Mucosa of stomach (tissue), 1 donor: ENCODE measurements around the gene TSSC4.

Experiments used
- H3K27me3 ChIP-seq: one replicate; pipeline ENCODE4 v1.7.0; 2013; ENCODE audit warnings: mild to moderate bottlenecking, low read length; ENCODE audit not compliant: control insufficient read depth, insufficient read depth
- H3K36me3 ChIP-seq: one replicate; pipeline ENCODE4 v1.7.0; 2013; ENCODE audit warnings: low read length; ENCODE audit not compliant: control insufficient read depth, insufficient read depth
- H3K4me1 ChIP-seq: one replicate; pipeline ENCODE4 v1.7.0; 2013; ENCODE audit warnings: mild to moderate bottlenecking, low read length; ENCODE audit not compliant: control insufficient read depth, insufficient read depth
- H3K4me3 ChIP-seq: one replicate; pipeline ENCODE4 v1.7.0; 2013; ENCODE audit warnings: low read length
- H3K9ac ChIP-seq: one replicate; pipeline ENCODE4 v1.7.0; 2013; ENCODE audit warnings: mild to moderate bottlenecking, low read length, moderate library complexity
- H3K9me3 ChIP-seq: one replicate; pipeline ENCODE4 v1.7.0; 2013; ENCODE audit warnings: mild to moderate bottlenecking, low read length, moderate library complexity; ENCODE audit not compliant: control insufficient read depth
- donor health status: Pancreatic carcinoma.

The TSSC4 gene

GRCh38 chr11:2420502-2421225, 20.1 kb downstream of the TSSC4 start:
- no peaks in the 10 kb centered on the region for H3K36me3 ChIP-seq
- peaks cover 7% of the 10 kb centered on the region for H3K27me3 ChIP-seq
- H3K4me1 ChIP-seq = peaks cover 7% of the 10 kb centered on the region
- peak overlapping the region; percentile 53 for H3K9ac ChIP-seq
- H3K9me3 ChIP-seq = no peaks in the 10 kb centered on the region
- H3K4me3 ChIP-seq = no peak overlapping the region

GRCh38 chr11:2421226-2421994, 20.9 kb downstream of the TSSC4 start:
- Histone ChIP-seq H3K36me3 (no peaks in the 10 kb centered on the region), H3K4me1 (peaks cover 7% of the 10 kb centered on the region), H3K27me3 (peaks cover 7% of the 10 kb centered on the region), H3K9me3 (no peaks in the 10 kb centered on the region), H3K4me3 (no peak overlapping the region), H3K9ac (no peak overlapping the region)

- Histone ChIP-seq H3K9me3 (no peaks in the 10 kb centered on the region), H3K9ac (no peak overlapping the region), H3K4me3 (no peak overlapping the region), H3K36me3 (no peaks in the 10 kb centered on the region), H3K27me3 (peaks cover 7% of the 10 kb centered on the region), H3K4me1 (peaks cover 13% of the 10 kb centered on the region)
Measured at GRCh38 chr11:2421996-2422395, 21.4 kb downstream of the TSSC4 start.

- H3K9ac ChIP-seq = no peak overlapping the region
- H3K4me1 ChIP-seq = peaks cover 19% of the 10 kb centered on the region
- H3K36me3 ChIP-seq = no peaks in the 10 kb centered on the region
- H3K27me3 ChIP-seq = peaks cover 7% of the 10 kb centered on the region
- H3K9me3 ChIP-seq = no peaks in the 10 kb centered on the region
- H3K4me3 ChIP-seq = no peak overlapping the region
Measured at GRCh38 chr11:2422461-2423156, 22.1 kb downstream of the TSSC4 start.

- no peak overlapping the region for H3K9ac ChIP-seq
- peaks cover 7% of the 10 kb centered on the region for H3K27me3 ChIP-seq
- H3K4me3 ChIP-seq = no peak overlapping the region
- no peaks in the 10 kb centered on the region for H3K36me3 ChIP-seq
- no peaks in the 10 kb centered on the region for H3K9me3 ChIP-seq
- peaks cover 20% of the 10 kb centered on the region for H3K4me1 ChIP-seq
Measured at GRCh38 chr11:2423157-2424025, 22.8 kb downstream of the TSSC4 start.

- Histone ChIP-seq H3K4me1 (peaks cover 20% of the 10 kb centered on the region), H3K9me3 (no peaks in the 10 kb centered on the region), H3K36me3 (no peaks in the 10 kb centered on the region), H3K9ac (no peak overlapping the region), H3K4me3 (no peak overlapping the region), H3K27me3 (peaks cover 7% of the 10 kb centered on the region)
Measured at GRCh38 chr11:2424811-2425495, 24.4 kb downstream of the TSSC4 start.

GRCh38 chr11:2425506-2425905, 25.0 kb downstream of the TSSC4 start:
- Histone ChIP-seq H3K4me1 (peaks cover 19% of the 10 kb centered on the region), H3K4me3 (no peak overlapping the region), H3K9me3 (no peaks in the 10 kb centered on the region), H3K36me3 (no peaks in the 10 kb centered on the region), H3K27me3 (peaks cover 7% of the 10 kb centered on the region), H3K9ac (no peak overlapping the region)

GRCh38 chr11:2426221-2426620, 25.7 kb downstream of the TSSC4 start:
- Histone ChIP-seq H3K4me1 (peaks cover 13% of the 10 kb centered on the region), H3K4me3 (no peak overlapping the region), H3K27me3 (peaks cover 2% of the 10 kb centered on the region), H3K36me3 (no peaks in the 10 kb centered on the region), H3K9me3 (no peaks in the 10 kb centered on the region), H3K9ac (no peak overlapping the region)

GRCh38 chr11:2426826-2427521, 26.4 kb downstream of the TSSC4 start:
- Histone ChIP-seq H3K4me3 (no peak overlapping the region), H3K9me3 (no peaks in the 10 kb centered on the region), H3K27me3 (no peaks in the 10 kb centered on the region), H3K9ac (no peak overlapping the region), H3K4me1 (peaks cover 13% of the 10 kb centered on the region), H3K36me3 (no peaks in the 10 kb centered on the region)

GRCh38 chr11:2427721-2428321, 27.3 kb downstream of the TSSC4 start:
- H3K9me3 ChIP-seq = no peaks in the 10 kb centered on the region
- no peak overlapping the region for H3K9ac ChIP-seq
- H3K36me3 ChIP-seq = no peaks in the 10 kb centered on the region
- peaks cover 13% of the 10 kb centered on the region for H3K4me1 ChIP-seq
- no peaks in the 10 kb centered on the region for H3K27me3 ChIP-seq
- no peak overlapping the region for H3K4me3 ChIP-seq
